ENCODE data around the gene RNASEH1. TPM values are rescaled to one million over a fixed set of nuclear protein-coding genes. Genes with fewer than 3 reads are reported as not detected.

The RNASEH1 gene
- total RNA-seq, 1 experiment from 2014 or later, result 42.0 TPM

Other genes with a start within 250 kb of the RNASEH1 start
- 27.6 and 27.8 TPM in 2 replicates for gene EIPR1, start 180.5 kb downstream of the RNASEH1 start, total RNA-seq (2021)
- gene TRAPPC12, start 178.6 kb downstream of the RNASEH1 start, total RNA-seq (2021), result 79.3 and 86.0 TPM in 2 replicates
- 23.4 and 25.4 TPM in 2 replicates for gene ADI1, start 38.8 kb downstream of the RNASEH1 start, total RNA-seq (2021)
- gene RPS7, start 16.9 kb upstream of the RNASEH1 start, total RNA-seq (2021), result 2,120 and 2,130 TPM in 2 replicates
- 0.39 TPM in 1 of 2 replicates, not detected in the other for gene COLEC11, start 36.8 kb upstream of the RNASEH1 start, total RNA-seq (2021)
- gene ALLC, start 99.9 kb upstream of the RNASEH1 start, total RNA-seq (2021), result not detected in 2 replicates
- gene DCDC2C, start 145.2 kb upstream of the RNASEH1 start, total RNA-seq (2021), result not detected in 2 replicates